Astrocyte (in vitro differentiated cells and primary cell): Measurements from ENCODE around the gene KCNS3.
A peak's percentile ranks its signal among the peaks of the same experiment; 100 is the strongest.

Source experiments
- EZH2 ChIP-seq: IDR thresholded peaks from 2 replicates; pipeline ENCODE4 v1.6.1; 2012; ENCODE audit warnings: mild to moderate bottlenecking, low read length, inconsistent platforms; ENCODE audit not compliant: insufficient read depth
- TF ChIP-seq, protein P1 (sequence below): IDR thresholded peaks from 2 replicates; pipeline ENCODE4 v1.5.1; 2011; ENCODE audit warnings: low read depth, mild to moderate bottlenecking, inconsistent platforms, low read length, moderate library complexity; ENCODE audit not compliant: insufficient read depth

DNA sequence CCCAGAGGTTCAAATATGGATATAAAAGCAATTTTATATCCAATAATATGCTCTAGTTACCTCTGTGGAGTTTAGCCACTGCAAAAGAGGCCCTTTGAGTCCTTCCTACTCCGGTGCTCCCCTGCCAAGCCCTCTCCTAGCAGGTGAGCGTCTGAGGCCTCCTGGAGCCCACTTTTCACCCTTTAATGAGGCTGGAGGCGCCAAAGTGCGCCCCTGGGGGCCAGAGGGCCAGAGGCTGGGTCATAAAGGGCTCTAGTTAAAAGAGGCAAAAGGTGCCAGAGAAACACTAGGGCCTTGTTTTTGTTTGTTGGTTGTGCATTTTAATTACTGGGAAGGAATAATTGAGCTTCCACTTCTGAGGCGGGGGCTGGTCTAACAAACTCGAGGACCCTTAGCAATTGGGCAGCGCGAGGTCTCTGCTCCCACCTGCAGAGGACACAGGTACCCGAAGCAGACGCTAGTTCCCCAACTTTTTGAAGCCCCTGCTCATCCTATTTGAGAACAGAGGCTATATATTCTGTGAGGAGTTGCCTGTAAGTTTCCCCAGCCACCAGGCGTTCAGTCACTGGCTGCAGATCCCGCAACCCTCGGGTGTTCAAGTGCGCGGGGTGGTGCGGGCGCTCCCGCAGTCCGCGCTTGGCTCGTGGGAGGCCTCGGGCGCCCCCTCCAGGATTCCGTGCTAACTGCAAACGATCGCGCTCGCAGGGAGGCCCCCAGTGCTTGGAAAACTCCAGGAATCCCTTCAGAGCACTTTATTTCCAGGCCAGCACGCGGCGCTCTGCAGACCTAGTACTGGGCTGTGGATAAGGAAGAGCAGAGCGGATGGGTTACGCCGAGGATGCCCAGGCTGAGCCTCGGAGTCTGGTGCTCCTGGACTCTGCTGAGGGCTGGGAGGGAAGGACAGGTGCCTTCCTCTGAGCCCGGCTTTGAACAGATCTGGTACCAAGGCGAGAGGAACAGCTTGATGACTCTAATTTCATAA is 48.1 kb upstream of the KCNS3 start:
- TF ChIP-seq, protein P1, sequence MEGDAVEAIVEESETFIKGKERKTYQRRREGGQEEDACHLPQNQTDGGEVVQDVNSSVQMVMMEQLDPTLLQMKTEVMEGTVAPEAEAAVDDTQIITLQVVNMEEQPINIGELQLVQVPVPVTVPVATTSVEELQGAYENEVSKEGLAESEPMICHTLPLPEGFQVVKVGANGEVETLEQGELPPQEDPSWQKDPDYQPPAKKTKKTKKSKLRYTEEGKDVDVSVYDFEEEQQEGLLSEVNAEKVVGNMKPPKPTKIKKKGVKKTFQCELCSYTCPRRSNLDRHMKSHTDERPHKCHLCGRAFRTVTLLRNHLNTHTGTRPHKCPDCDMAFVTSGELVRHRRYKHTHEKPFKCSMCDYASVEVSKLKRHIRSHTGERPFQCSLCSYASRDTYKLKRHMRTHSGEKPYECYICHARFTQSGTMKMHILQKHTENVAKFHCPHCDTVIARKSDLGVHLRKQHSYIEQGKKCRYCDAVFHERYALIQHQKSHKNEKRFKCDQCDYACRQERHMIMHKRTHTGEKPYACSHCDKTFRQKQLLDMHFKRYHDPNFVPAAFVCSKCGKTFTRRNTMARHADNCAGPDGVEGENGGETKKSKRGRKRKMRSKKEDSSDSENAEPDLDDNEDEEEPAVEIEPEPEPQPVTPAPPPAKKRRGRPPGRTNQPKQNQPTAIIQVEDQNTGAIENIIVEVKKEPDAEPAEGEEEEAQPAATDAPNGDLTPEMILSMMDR: peak; percentile 57
- TF ChIP-seq EZH2: peak; percentile 7
